ENCODE data around the gene RIMKLB.

DNA sequence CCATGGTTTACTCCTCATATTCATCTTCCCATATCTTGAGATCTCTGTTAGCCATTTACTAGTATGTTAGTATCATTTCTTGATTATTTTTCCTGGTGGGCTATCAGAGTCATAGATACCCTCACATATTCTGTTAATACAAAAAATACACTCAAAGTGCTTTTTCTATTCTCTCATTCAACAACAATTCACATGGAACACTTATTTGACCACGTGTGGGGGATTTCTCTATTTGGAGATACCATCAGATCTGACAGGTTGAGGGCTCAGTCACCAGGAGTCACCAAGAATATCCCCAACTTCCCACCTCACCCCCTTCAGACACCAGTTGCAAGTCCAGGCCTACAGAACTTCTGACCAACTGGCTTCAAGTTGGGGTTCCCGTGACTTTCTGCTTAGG lies 72.7 kb downstream of the RIMKLB start:
- TF ChIP-seq, protein P1, sequence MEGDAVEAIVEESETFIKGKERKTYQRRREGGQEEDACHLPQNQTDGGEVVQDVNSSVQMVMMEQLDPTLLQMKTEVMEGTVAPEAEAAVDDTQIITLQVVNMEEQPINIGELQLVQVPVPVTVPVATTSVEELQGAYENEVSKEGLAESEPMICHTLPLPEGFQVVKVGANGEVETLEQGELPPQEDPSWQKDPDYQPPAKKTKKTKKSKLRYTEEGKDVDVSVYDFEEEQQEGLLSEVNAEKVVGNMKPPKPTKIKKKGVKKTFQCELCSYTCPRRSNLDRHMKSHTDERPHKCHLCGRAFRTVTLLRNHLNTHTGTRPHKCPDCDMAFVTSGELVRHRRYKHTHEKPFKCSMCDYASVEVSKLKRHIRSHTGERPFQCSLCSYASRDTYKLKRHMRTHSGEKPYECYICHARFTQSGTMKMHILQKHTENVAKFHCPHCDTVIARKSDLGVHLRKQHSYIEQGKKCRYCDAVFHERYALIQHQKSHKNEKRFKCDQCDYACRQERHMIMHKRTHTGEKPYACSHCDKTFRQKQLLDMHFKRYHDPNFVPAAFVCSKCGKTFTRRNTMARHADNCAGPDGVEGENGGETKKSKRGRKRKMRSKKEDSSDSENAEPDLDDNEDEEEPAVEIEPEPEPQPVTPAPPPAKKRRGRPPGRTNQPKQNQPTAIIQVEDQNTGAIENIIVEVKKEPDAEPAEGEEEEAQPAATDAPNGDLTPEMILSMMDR (IDR thresholded peaks at IDR 0.05), result no peak
- no peak for TF ChIP-seq POLR2A (IDR thresholded peaks at IDR 0.05)
